BE2C (cell line): Measurements from ENCODE around the gene ATP6V1E1.
A peak's percentile ranks its signal among the peaks of the same experiment; 100 is the strongest.

Source experiments
- DNase-seq: peaks from one replicate; pipeline ENCODE4 v3.0.0-alpha.2; 2020
- H3K27me3 ChIP-seq: fragments of 250-450 bp; sonication (Bioruptor Pico); 2 replicates; pipeline ENCODE4 v1.5.1; 2020; ENCODE audit warnings: mild to moderate bottlenecking
- H3K36me3 ChIP-seq: fragments of 250-450 bp; sonication (Bioruptor Pico); 2 replicates; pipeline ENCODE4 v1.5.1; 2020; ENCODE audit warnings: mild to moderate bottlenecking
- H3K4me1 ChIP-seq: fragments of 250-450 bp; sonication (Bioruptor Pico); 2 replicates; pipeline ENCODE4 v1.5.1; 2020
- H3K4me3 ChIP-seq: 2 replicates; pipeline ENCODE4 v1.5.1; 2011; ENCODE audit warnings: low read depth, low read length
- H3K9me3 ChIP-seq: fragments of 250-450 bp; sonication (Bioruptor Pico); 2 replicates; pipeline ENCODE4 v1.5.1; 2020
- CTCF ChIP-seq: IDR thresholded peaks from 2 replicates; pipeline ENCODE4 v1.5.1; 2012; ENCODE audit warnings: mild to moderate bottlenecking, low read depth, low read length

Gene ATP6V1E1

DNA sequence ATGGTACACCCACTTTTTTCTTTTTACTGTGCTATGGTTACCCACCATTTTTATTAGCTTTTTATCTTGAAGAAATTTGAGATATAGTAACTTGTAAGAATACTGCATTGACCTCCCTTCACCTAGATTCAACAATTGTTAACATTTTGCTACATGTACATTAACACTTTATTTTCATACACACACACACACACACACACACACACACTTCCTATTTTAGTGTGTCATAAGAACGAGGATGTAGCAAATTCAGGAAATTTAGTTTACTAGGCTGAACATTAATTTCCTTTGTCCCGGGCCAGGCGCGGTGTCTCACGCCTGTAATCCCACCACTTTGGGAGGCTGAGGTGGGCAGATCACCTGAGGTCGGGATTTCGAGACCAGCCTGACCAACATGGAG is 1.1 kb upstream of the ATP6V1E1 start:
- H3K27me3 ChIP-seq, result no peaks in the 10 kb centered on the region
- H3K4me3 ChIP-seq, result peak overlapping the region; percentile 95
- no peaks in the 10 kb centered on the region for H3K9me3 ChIP-seq
- no peaks in the 10 kb centered on the region for H3K4me1 ChIP-seq
- DNase-seq, result no peak
- no peaks in the 10 kb centered on the region for H3K36me3 ChIP-seq
- TF ChIP-seq CTCF, result no peak

GRCh38 chr22:17629173-17629489 is 582 bp upstream of the ATP6V1E1 start:
- H3K4me1 ChIP-seq, result no peaks in the 10 kb centered on the region
- DNase-seq, result no peak
- H3K36me3 ChIP-seq, result no peaks in the 10 kb centered on the region
- H3K9me3 ChIP-seq, result no peaks in the 10 kb centered on the region
- TF ChIP-seq CTCF, result no peak
- H3K27me3 ChIP-seq, result no peaks in the 10 kb centered on the region
- peak overlapping the region; percentile 95 for H3K4me3 ChIP-seq

- Histone ChIP-seq H3K36me3 (peaks cover 3% of the 10 kb centered on the region), H3K4me1 (no peaks in the 10 kb centered on the region), H3K27me3 (no peaks in the 10 kb centered on the region), H3K4me3 (peak overlapping the region; percentile 95), H3K9me3 (no peaks in the 10 kb centered on the region)
- TF ChIP-seq CTCF, result no peak
- DNase-seq, result no peak
Measured at GRCh38 chr22:17627961-17628405, 566 bp downstream of the ATP6V1E1 start.

GRCh38 chr22:17613280-17613679 is 15.3 kb downstream of the ATP6V1E1 start:
- Histone ChIP-seq H3K27me3 (no peaks in the 10 kb centered on the region), H3K4me1 (no peaks in the 10 kb centered on the region), H3K9me3 (no peaks in the 10 kb centered on the region), H3K36me3 (peaks cover 60% of the 10 kb centered on the region), H3K4me3 (no peak overlapping the region)
- no peak for DNase-seq
- no peak for TF ChIP-seq CTCF

DNA sequence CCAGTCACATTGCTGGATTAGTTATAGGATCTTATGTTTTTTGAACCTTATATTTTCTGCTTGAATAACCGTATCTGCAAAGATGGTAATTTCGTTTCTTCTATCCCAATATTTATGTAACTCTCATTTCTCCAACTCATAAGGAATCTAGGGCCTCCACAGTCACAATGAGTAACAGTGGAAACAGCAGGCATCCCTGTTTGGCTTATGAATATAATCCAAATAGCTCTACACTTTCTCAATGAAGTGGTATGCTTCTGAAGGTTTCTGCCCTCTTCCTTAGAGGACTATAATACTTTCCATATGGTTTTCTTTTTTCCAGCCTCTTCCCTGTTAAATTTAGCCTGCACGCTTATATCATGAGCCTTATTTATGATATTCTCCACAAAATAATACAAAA is 16.5 kb downstream of the ATP6V1E1 start:
- no peak for DNase-seq
- peaks cover 60% of the 10 kb centered on the region for H3K36me3 ChIP-seq

DNA sequence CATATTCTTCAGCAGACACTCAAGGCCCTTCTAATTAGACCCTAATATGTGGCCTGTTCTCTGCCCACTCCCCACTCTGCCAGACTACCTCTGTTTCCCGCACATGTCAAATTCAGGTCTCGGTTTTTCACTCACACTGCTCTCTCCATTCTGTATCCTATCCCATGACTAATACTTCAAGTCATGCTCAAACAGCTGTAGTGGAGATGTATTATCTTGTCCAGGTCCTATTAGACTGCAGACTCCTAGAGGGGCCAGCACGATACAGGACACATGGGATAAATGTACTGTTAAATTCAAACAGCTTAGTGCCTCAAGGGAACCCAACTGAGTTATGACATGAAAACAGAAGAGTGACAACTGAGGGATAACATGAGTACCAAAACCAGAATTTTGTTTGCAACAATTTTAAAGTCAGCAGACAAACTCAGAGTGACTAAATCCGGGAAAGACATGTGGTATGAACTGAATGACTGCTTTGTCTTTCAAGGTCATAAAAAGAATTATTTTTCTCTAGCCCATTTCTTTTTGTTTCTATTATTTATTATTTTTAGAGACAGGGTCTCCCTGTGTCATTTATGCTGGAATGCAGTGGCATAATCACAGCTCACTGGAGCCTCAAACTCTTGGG is 20.5 kb downstream of the ATP6V1E1 start:
- peaks cover 10% of the 10 kb centered on the region for H3K4me1 ChIP-seq
- no peak overlapping the region for H3K4me3 ChIP-seq
- H3K36me3 ChIP-seq, result peaks cover 52% of the 10 kb centered on the region
- DNase-seq, result no peak
- H3K27me3 ChIP-seq, result no peaks in the 10 kb centered on the region
- H3K9me3 ChIP-seq, result no peaks in the 10 kb centered on the region
- no peak for TF ChIP-seq CTCF

More for the DNA sequence above, 16.5 kb downstream of the ATP6V1E1 start:
- Histone ChIP-seq H3K27me3 (no peaks in the 10 kb centered on the region), H3K4me1 (peaks cover 5% of the 10 kb centered on the region), H3K4me3 (no peak overlapping the region), H3K9me3 (no peaks in the 10 kb centered on the region)
- no peak for TF ChIP-seq CTCF
